ENCODE results near the gene WARS2. TPM values are rescaled to one million over a fixed set of nuclear protein-coding genes. Genes with fewer than 3 reads are reported as not detected.
"Not testable (repeated sequence)": the region's sequence is repeated elsewhere in the genome, so short reads cannot be mapped to it uniquely, and the experiment has no call there.

WARS2 gene
- total RNA-seq, result 10.7 TPM
- long read RNA-seq, transcript WARS2-201 (6 exons, 2,800 nt), result major isoform, 16 of 23 reads
- long read RNA-seq, partial matches to known transcripts, result 0 of 23 reads
- long read RNA-seq, other reads (novel, unspliced or antisense), result 7 of 23 reads

- intact Hi-C loops (cut with DNase I), result loop anchor here (5.0 kb wide), 1 partner anchor 53 kb away; no protein-coding TSS in a partner anchor
- peak; percentile 98 for DNase-seq (ENCODE audit: low spot score)
Observed at GRCh38 chr1:119140177-119141019, at the start of gene WARS2. TSS of gene WARS2 (minus strand) at chr1:119140653. CDS start at chr1:119140644, 9 bp downstream.

GRCh38 chr1:119188926-119189325 is 48.5 kb upstream of the WARS2 start:
- no peak for DNase-seq (ENCODE audit: low spot score)
- intact Hi-C loops (cut with DNase I), result no loop called here

- intact Hi-C loops (cut with DNase I), result no loop called here
Observed at GRCh38 chr1:119187416-119187815, 47.0 kb upstream of the WARS2 start.

GRCh38 chr1:119186471-119186870 is 46.0 kb upstream of the WARS2 start:
- intact Hi-C loops (cut with DNase I), result no loop called here
- DNase-seq (ENCODE audit: low spot score), result no peak

More at GRCh38 chr1:119187416-119187815, 47.0 kb upstream of the WARS2 start:
- no peak for DNase-seq (ENCODE audit: low spot score)

GRCh38 chr1:119184972-119185371 is 44.5 kb upstream of the WARS2 start:
- intact Hi-C loops (cut with DNase I), result no loop called here
- no peak for DNase-seq (ENCODE audit: low spot score)

GRCh38 chr1:119181218-119181617 is 40.8 kb upstream of the WARS2 start:
- DNase-seq (ENCODE audit: low spot score), result no peak
- intact Hi-C loops (cut with DNase I), result no loop called here

GRCh38 chr1:119179051-119179450 is 38.6 kb upstream of the WARS2 start:
- no peak for DNase-seq (ENCODE audit: low spot score)
- intact Hi-C loops (cut with DNase I), result no loop called here

GRCh38 chr1:119172927-119173326 is 32.5 kb upstream of the WARS2 start:
- DNase-seq (ENCODE audit: low spot score); intact Hi-C loops (cut with DNase I): not testable (repeated sequence)

- DNase-seq (ENCODE audit: low spot score); intact Hi-C loops (cut with DNase I): not testable (repeated sequence)
Observed at GRCh38 chr1:119171381-119172010, 31.0 kb upstream of the WARS2 start.

- intact Hi-C loops (cut with DNase I), result no loop called here
- no peak for DNase-seq (ENCODE audit: low spot score)
Observed at GRCh38 chr1:119163396-119163795, 22.9 kb upstream of the WARS2 start.

GRCh38 chr1:119160866-119161265 is 20.4 kb upstream of the WARS2 start:
- intact Hi-C loops (cut with DNase I), result no loop called here
- DNase-seq (ENCODE audit: low spot score), result no peak

GRCh38 chr1:119160409-119160808 is 20.0 kb upstream of the WARS2 start:
- no peak for DNase-seq (ENCODE audit: low spot score)
- intact Hi-C loops (cut with DNase I), result no loop called here

GRCh38 chr1:119159966-119160365 is 19.5 kb upstream of the WARS2 start:
- no peak for DNase-seq (ENCODE audit: low spot score)
- intact Hi-C loops (cut with DNase I), result no loop called here

- DNase-seq (ENCODE audit: low spot score), result no peak
- intact Hi-C loops (cut with DNase I), result no loop called here
Observed at GRCh38 chr1:119159111-119159510, 18.7 kb upstream of the WARS2 start.

- intact Hi-C loops (cut with DNase I); DNase-seq (ENCODE audit: low spot score): not testable (repeated sequence)
Observed at GRCh38 chr1:119156761-119157160, 16.3 kb upstream of the WARS2 start.

- DNase-seq (ENCODE audit: low spot score); intact Hi-C loops (cut with DNase I): not testable (repeated sequence)
Observed at GRCh38 chr1:119155069-119155468, 14.6 kb upstream of the WARS2 start.

- intact Hi-C loops (cut with DNase I), result no loop called here
- no peak for DNase-seq (ENCODE audit: low spot score)
Observed at GRCh38 chr1:119150150-119150549, 9.7 kb upstream of the WARS2 start.

GRCh38 chr1:119147661-119148090 is 7.2 kb upstream of the WARS2 start:
- intact Hi-C loops (cut with DNase I), result no loop called here
- no peak for DNase-seq (ENCODE audit: low spot score)

GRCh38 chr1:119146466-119146865 is 6.0 kb upstream of the WARS2 start:
- DNase-seq (ENCODE audit: low spot score), result no peak

GRCh38 chr1:119144813-119145212 is 4.4 kb upstream of the WARS2 start:
- DNase-seq (ENCODE audit: low spot score), result no peak
- intact Hi-C loops (cut with DNase I), result loop anchor here (5.0 kb wide), 1 partner anchor 58 kb away; no protein-coding TSS in a partner anchor

More at GRCh38 chr1:119146466-119146865, 6.0 kb upstream of the WARS2 start:
- intact Hi-C loops (cut with DNase I), result no loop called here

Measured in cardiac septum (tissue), 1 donor.